ENCODE results near the gene ARID2. TPM values are rescaled to one million over a fixed set of nuclear protein-coding genes. Genes with fewer than 3 reads are reported as not detected.

Gene ARID2
- total RNA-seq, 6 donors from 2014 or later: 19.4 to 48.5 (median 27.0) TPM

- WGBS, 2 donors: 55 to 66% methylated on average over 2 of the region's 2 CpGs
- no peak overlapping the region for H3K27ac ChIP-seq
- no peaks in the 10 kb centered on the region for H3K9me3 ChIP-seq
- no peaks in the 10 kb centered on the region for H3K27me3 ChIP-seq
- peaks cover 0 to 8% (median 6%) of the 10 kb centered on the region in 4 donors for H3K36me3 ChIP-seq
- H3K4me3 ChIP-seq: no peak overlapping the region
- DNase-seq (no peak), ATAC-seq (ENCODE audit: low FRiP score in 2 of 2) (no peak)
- no peak for TF ChIP-seq POLR2AphosphoS5 (IDR thresholded peaks at IDR 0.05)
- no peak for TF ChIP-seq POLR2A (IDR thresholded peaks at IDR 0.05)
- no peak for TF ChIP-seq CTCF (IDR thresholded peaks at IDR 0.05)
- no peak for TF ChIP-seq EP300 (IDR thresholded peaks at IDR 0.05)
- no peaks in the 10 kb centered on the region for H3K4me1 ChIP-seq
Observed at GRCh38 chr12:45913631-45914030, 184.1 kb downstream of the ARID2 start.

GRCh38 chr12:45914090-45914489 lies 184.6 kb downstream of the ARID2 start:
- ATAC-seq (ENCODE audit: low FRiP score in 2 of 2) (peak; percentile 39 to 40), DNase-seq (no peak)
- no peaks in the 10 kb centered on the region for H3K27me3 ChIP-seq
- H3K4me3 ChIP-seq: no peak overlapping the region
- no peak for TF ChIP-seq EP300 (IDR thresholded peaks at IDR 0.05)
- TF ChIP-seq POLR2A (IDR thresholded peaks at IDR 0.05): no peak
- TF ChIP-seq POLR2AphosphoS5 (IDR thresholded peaks at IDR 0.05): no peak
- no peak for TF ChIP-seq CTCF (IDR thresholded peaks at IDR 0.05)
- no peaks in the 10 kb centered on the region for H3K4me1 ChIP-seq
- H3K9me3 ChIP-seq: no peaks in the 10 kb centered on the region
- H3K27ac ChIP-seq: no peak overlapping the region
- peaks cover 0 to 10% (median 8%) of the 10 kb centered on the region in 4 donors for H3K36me3 ChIP-seq
- WGBS, 2 donors: 67 to 83% methylated on average over 1 of the region's 1 CpG

GRCh38 chr12:45915405-45915804 lies 185.9 kb downstream of the ARID2 start:
- Histone ChIP-seq H3K27ac (no peak overlapping the region), H3K36me3 (peaks cover 0 to 10% (median 8%) of the 10 kb centered on the region in 4 donors), H3K4me1 (no peaks in the 10 kb centered on the region), H3K4me3 (no peak overlapping the region), H3K27me3 (no peaks in the 10 kb centered on the region), H3K9me3 (no peaks in the 10 kb centered on the region)
- DNase-seq: no peak
- ATAC-seq (ENCODE audit: low FRiP score in 2 of 2): no peak
- TF ChIP-seq CTCF (IDR thresholded peaks at IDR 0.05) (no peak), EP300 (IDR thresholded peaks at IDR 0.05) (no peak), POLR2A (IDR thresholded peaks at IDR 0.05) (no peak), POLR2AphosphoS5 (IDR thresholded peaks at IDR 0.05) (no peak)
- WGBS, 2 donors: 76 to 83% methylated on average over 2 of the region's 2 CpGs

- H3K4me3 ChIP-seq: no peak overlapping the region
- no peak for ATAC-seq (ENCODE audit: low FRiP score in 2 of 2)
Observed at GRCh38 chr12:45918818-45919217, 189.3 kb downstream of the ARID2 start.

More at GRCh38 chr12:45918818-45919217, 189.3 kb downstream of the ARID2 start:
- WGBS, 2 donors: 82 to 83% methylated on average over 3 of the region's 3 CpGs
- DNase-seq: no peak
- H3K36me3 ChIP-seq: peaks cover 6 to 42% (median 26%) of the 10 kb centered on the region in 4 donors
- no peaks in the 10 kb centered on the region for H3K27me3 ChIP-seq
- TF ChIP-seq POLR2A (IDR thresholded peaks at IDR 0.05) (no peak), CTCF (IDR thresholded peaks at IDR 0.05) (no peak), EP300 (IDR thresholded peaks at IDR 0.05) (no peak), POLR2AphosphoS5 (IDR thresholded peaks at IDR 0.05) (no peak)
- H3K27ac ChIP-seq: no peak overlapping the region
- no peaks in the 10 kb centered on the region for H3K4me1 ChIP-seq
- H3K9me3 ChIP-seq: no peaks in the 10 kb centered on the region
